Natural killer cell (primary cell): Measurements from ENCODE around the gene POLR3H. TPM values are rescaled to one million over a fixed set of nuclear protein-coding genes. Genes with fewer than 3 reads are reported as not detected.

ENCODE experiments used
- ATAC-seq, 3 donors: fragments of 150-1000 bp in 2 of 3; fragments of 200-7000 bp in 1 of 3; cut with Tn5 transposase; 1 replicate in 1 of 3; 2 replicates in 2 of 3; pipeline ENCODE4 v1.10.0; 2021; ENCODE audit warnings: mild to moderate bottlenecking in 2 of 3, moderate library complexity in 2 of 3
- DNase-seq, 2 donors: peaks; one replicate each; pipeline versions ENCODE4 v3.0.0 to v3.0.0-alpha.2; 2013 to 2021; ENCODE audit warnings: mixed read lengths in 1 of 2
- H3K27ac ChIP-seq: one replicate; pipeline ENCODE4 v1.5.1; 2013; ENCODE audit warnings: mild to moderate bottlenecking, low read length
- H3K27me3 ChIP-seq: one replicate; pipeline ENCODE4 v1.6.1; 2013; ENCODE audit warnings: low read length; ENCODE audit not compliant: control insufficient read depth, insufficient read depth
- H3K36me3 ChIP-seq: one replicate; pipeline ENCODE4 v1.6.1; 2013; ENCODE audit warnings: low read length; ENCODE audit not compliant: control insufficient read depth, insufficient read depth
- H3K4me1 ChIP-seq: one replicate; pipeline ENCODE4 v1.6.1; 2013; ENCODE audit warnings: low read length; ENCODE audit not compliant: control insufficient read depth, insufficient read depth
- H3K4me3 ChIP-seq: one replicate; pipeline ENCODE4 v1.5.1; 2013; ENCODE audit warnings: low read length
- H3K9me3 ChIP-seq: one replicate; pipeline ENCODE4 v1.6.1; 2013; ENCODE audit warnings: low read length; ENCODE audit not compliant: control insufficient read depth, insufficient read depth
- H3K27ac Mint-ChIP-seq, 2 donors: one replicate each; pipeline ENCODE4 v1.8.0; 2022; ENCODE audit warnings: mild to moderate bottlenecking in 2 of 2, mixed read lengths in 2 of 2, moderate library complexity in 1 of 2
- H3K27me3 Mint-ChIP-seq, 2 donors: one replicate each; pipeline ENCODE4 v1.8.0; 2022; ENCODE audit warnings: low read depth in 2 of 2, mixed read lengths in 2 of 2
- H3K36me3 Mint-ChIP-seq: one replicate; pipeline ENCODE4 v1.8.0; 2022; ENCODE audit warnings: mixed read lengths
- H3K4me1 Mint-ChIP-seq, 2 donors: one replicate each; pipeline ENCODE4 v1.8.0; 2022; ENCODE audit warnings: mixed read lengths in 2 of 2
- H3K4me3 Mint-ChIP-seq: one replicate; pipeline ENCODE4 v1.8.0; 2022; ENCODE audit warnings: mild to moderate bottlenecking, moderate library complexity, mixed read lengths
- H3K9me3 Mint-ChIP-seq, 2 donors: one replicate each; pipeline ENCODE4 v1.8.0; 2022; ENCODE audit warnings: mixed read lengths in 2 of 2
- WGBS: methylation state at CpG from one replicate; pipeline ENCODE4 v1.1.7; 2013; ENCODE audit warnings: missing lambda C conversion rate; ENCODE audit not compliant: insufficient coverage; 5-methylcytosine and 5-hydroxymethylcytosine counted together
- intact Hi-C: fragments of 100-400 bp; cut with micrococcal nuclease; formaldehyde crosslinking; loops from one replicate; pipeline ENCODE4 v1.14.2; 2022
- total RNA-seq, 4 donors: library from RNA; stranded (reverse); fragments of 120-200 nt in 1 of 4; gene quantifications; one replicate each; pipeline versions ENCODE4 v1.2.3 to v1.2.4, GENCODE V29; 2013 to 2022
- TF ChIP-seq, protein P1 (sequence below): fragments of 200-600 bp; IDR thresholded peaks from one replicate; pipeline ENCODE4 v1.8.0; 2022; ENCODE audit warnings: antibody characterized with exemption

POLR3H gene
- total RNA-seq, 3 donors from 2014 or later (not counting 1 experiment from before 2014, with no cell fraction given): 13.1 to 18.8 (median 16.2) TPM

GRCh38 chr22:41528132-41528766 lies 16.0 kb downstream of the POLR3H start:
- H3K9me3 ChIP-seq: no peaks in the 10 kb centered on the region
- Mint-ChIP-seq H3K4me3 (no peak overlapping the region), H3K36me3 (no peaks in the 10 kb centered on the region), H3K9me3 (no peaks in the 10 kb centered on the region), H3K27ac (peak overlapping the region in 1 of 2 donors; percentile 37), H3K4me1 (peaks cover 0 to 17% of the 10 kb centered on the region in 2 donors), H3K27me3 (no peaks in the 10 kb centered on the region)
- ATAC-seq: no peak
- TF ChIP-seq, protein P1, sequence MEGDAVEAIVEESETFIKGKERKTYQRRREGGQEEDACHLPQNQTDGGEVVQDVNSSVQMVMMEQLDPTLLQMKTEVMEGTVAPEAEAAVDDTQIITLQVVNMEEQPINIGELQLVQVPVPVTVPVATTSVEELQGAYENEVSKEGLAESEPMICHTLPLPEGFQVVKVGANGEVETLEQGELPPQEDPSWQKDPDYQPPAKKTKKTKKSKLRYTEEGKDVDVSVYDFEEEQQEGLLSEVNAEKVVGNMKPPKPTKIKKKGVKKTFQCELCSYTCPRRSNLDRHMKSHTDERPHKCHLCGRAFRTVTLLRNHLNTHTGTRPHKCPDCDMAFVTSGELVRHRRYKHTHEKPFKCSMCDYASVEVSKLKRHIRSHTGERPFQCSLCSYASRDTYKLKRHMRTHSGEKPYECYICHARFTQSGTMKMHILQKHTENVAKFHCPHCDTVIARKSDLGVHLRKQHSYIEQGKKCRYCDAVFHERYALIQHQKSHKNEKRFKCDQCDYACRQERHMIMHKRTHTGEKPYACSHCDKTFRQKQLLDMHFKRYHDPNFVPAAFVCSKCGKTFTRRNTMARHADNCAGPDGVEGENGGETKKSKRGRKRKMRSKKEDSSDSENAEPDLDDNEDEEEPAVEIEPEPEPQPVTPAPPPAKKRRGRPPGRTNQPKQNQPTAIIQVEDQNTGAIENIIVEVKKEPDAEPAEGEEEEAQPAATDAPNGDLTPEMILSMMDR: no peak
- H3K36me3 ChIP-seq: peaks cover 70% of the 10 kb centered on the region
- H3K4me3 ChIP-seq: no peak overlapping the region
- WGBS: 89% methylated on average over 16 of the region's 16 CpGs
- H3K27ac ChIP-seq: no peak overlapping the region
- H3K27me3 ChIP-seq: no peaks in the 10 kb centered on the region
- no peak for DNase-seq
- intact Hi-C loops: no loop called here
- peaks cover 15% of the 10 kb centered on the region for H3K4me1 ChIP-seq

GRCh38 chr22:41526830-41527799 lies 17.2 kb downstream of the POLR3H start:
- Histone ChIP-seq H3K4me1 (peaks cover 11% of the 10 kb centered on the region), H3K27me3 (no peaks in the 10 kb centered on the region), H3K9me3 (no peaks in the 10 kb centered on the region), H3K27ac (no peak overlapping the region), H3K4me3 (no peak overlapping the region), H3K36me3 (peaks cover 74% of the 10 kb centered on the region)
- peak; percentile 62 to 83 for DNase-seq
- peaks cover 0 to 17% of the 10 kb centered on the region in 2 donors for H3K4me1 Mint-ChIP-seq
- intact Hi-C loops: loop anchor here (1.0 kb wide), 1 partner anchor 124 kb away; no protein-coding TSS in a partner anchor
- no peaks in the 10 kb centered on the region for H3K27me3 Mint-ChIP-seq
- H3K36me3 Mint-ChIP-seq: no peaks in the 10 kb centered on the region
- H3K27ac Mint-ChIP-seq: peak overlapping the region in 1 of 2 donors; percentile 47
- no peaks in the 10 kb centered on the region for H3K9me3 Mint-ChIP-seq
- TF ChIP-seq, protein P1: peak; percentile 85
- no peak overlapping the region for H3K4me3 Mint-ChIP-seq
- 87% methylated on average over 32 of the region's 32 CpGs for WGBS
- peak; percentile 69 to 87 (median 76) for ATAC-seq

DNA sequence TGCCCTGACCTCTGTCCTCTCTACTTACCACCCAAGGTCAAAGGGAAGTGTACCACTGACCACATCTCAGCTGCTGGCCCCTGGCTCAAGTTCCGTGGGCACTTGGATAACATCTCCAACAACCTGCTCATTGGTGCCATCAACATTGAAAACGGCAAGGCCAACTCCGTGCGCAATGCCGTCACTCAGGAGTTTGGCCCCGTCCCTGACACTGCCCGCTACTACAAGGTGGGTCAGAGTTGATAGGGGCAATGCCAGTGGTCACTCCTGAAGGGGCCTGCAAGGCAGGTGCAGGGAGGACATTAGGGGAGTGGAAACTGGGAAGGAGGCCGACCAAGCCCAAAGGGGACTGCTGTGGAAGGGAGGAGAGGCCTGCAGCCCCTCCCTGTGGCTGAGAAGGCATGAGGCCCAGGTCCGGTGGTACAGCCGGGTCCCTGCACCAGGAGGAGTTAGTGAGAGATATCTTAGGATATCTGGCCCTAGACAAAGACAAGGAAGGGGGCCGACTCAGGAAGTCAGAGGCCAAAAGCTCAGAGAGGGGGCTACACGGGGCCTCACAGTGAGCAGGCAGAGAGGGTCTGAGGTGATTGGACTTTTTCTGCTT lies 17.9 kb downstream of the POLR3H start:
- H3K27ac Mint-ChIP-seq: peak overlapping the region in 1 of 2 donors; percentile 47
- TF ChIP-seq, protein P1: no peak
- peaks cover 11% of the 10 kb centered on the region for H3K4me1 ChIP-seq
- no peaks in the 10 kb centered on the region for H3K36me3 Mint-ChIP-seq
- H3K4me3 ChIP-seq: no peak overlapping the region
- H3K27ac ChIP-seq: no peak overlapping the region
- intact Hi-C loops: loop anchor here (1.0 kb wide), 1 partner anchor 123 kb away; no protein-coding TSS in a partner anchor
- no peaks in the 10 kb centered on the region for H3K9me3 ChIP-seq
- ATAC-seq (peak in 1 of 3 donors; percentile 8), DNase-seq (no peak)
- no peaks in the 10 kb centered on the region for H3K27me3 ChIP-seq
- H3K4me3 Mint-ChIP-seq: no peak overlapping the region
- H3K9me3 Mint-ChIP-seq: no peaks in the 10 kb centered on the region
- H3K27me3 Mint-ChIP-seq: no peaks in the 10 kb centered on the region
- peaks cover 69% of the 10 kb centered on the region for H3K36me3 ChIP-seq
- WGBS: 86% methylated on average over 12 of the region's 12 CpGs
- peaks cover 0 to 17% of the 10 kb centered on the region in 2 donors for H3K4me1 Mint-ChIP-seq
